Endodermal cell (in vitro differentiated cells): Measurements from ENCODE around the gene MISP3. TPM values are rescaled to one million over a fixed set of nuclear protein-coding genes. Genes with fewer than 3 reads are reported as not detected.

Source experiments
- DNase-seq: peaks from one replicate; pipeline ENCODE4 v3.0.0-alpha.2; 2017
- H3K27ac ChIP-seq: 2 replicates; pipeline ENCODE4 v1.5.1; 2013; ENCODE audit warnings: mild to moderate bottlenecking, low read depth, low read length, moderate library complexity
- H3K27me3 ChIP-seq: 2 replicates; pipeline ENCODE4 v1.6.1; 2013; ENCODE audit warnings: mild to moderate bottlenecking, low read length, moderate library complexity; ENCODE audit not compliant: insufficient read depth, control insufficient read depth, poor library complexity, severe bottlenecking
- H3K36me3 ChIP-seq: 2 replicates; pipeline ENCODE4 v1.7.0; 2013; ENCODE audit warnings: mild to moderate bottlenecking, low read length, moderate library complexity; ENCODE audit not compliant: control insufficient read depth, insufficient read depth
- H3K4me1 ChIP-seq: one replicate; pipeline ENCODE4 v1.7.0; 2013; ENCODE audit warnings: low read length; ENCODE audit not compliant: control insufficient read depth, insufficient read depth
- H3K4me3 ChIP-seq: 2 replicates; pipeline ENCODE4 v1.5.1; 2013; ENCODE audit warnings: mild to moderate bottlenecking, low read length, moderate library complexity
- H3K9ac ChIP-seq: 2 replicates; pipeline ENCODE4 v1.6.1; 2013; ENCODE audit warnings: mild to moderate bottlenecking, low read length, moderate library complexity; ENCODE audit not compliant: poor library complexity, severe bottlenecking; ENCODE audit errors: extremely low read depth
- H3K9me3 ChIP-seq: 2 replicates; pipeline ENCODE4 v1.6.1; 2013; ENCODE audit warnings: mild to moderate bottlenecking, low read length, moderate library complexity; ENCODE audit not compliant: control insufficient read depth
- H3K27ac Mint-ChIP-seq: 2 replicates; pipeline ENCODE4 v1.8.0; 2020; ENCODE audit warnings: mixed read lengths
- H3K27me3 Mint-ChIP-seq: 2 replicates; pipeline ENCODE4 v1.8.0; 2021; ENCODE audit warnings: mild to moderate bottlenecking, mixed read lengths; ENCODE audit not compliant: insufficient read depth
- H3K36me3 Mint-ChIP-seq: 2 replicates; pipeline ENCODE4 v1.8.0; 2020; ENCODE audit warnings: low read depth, mixed read lengths
- H3K4me1 Mint-ChIP-seq: 2 replicates; pipeline ENCODE4 v1.8.0; 2020; ENCODE audit warnings: mixed read lengths
- H3K4me3 Mint-ChIP-seq: 2 replicates; pipeline ENCODE4 v1.8.0; 2020; ENCODE audit warnings: mild to moderate bottlenecking, moderate library complexity, mixed read lengths
- H3K9me3 Mint-ChIP-seq: 2 replicates; pipeline ENCODE4 v1.8.0; 2020; ENCODE audit warnings: mild to moderate bottlenecking, mixed read lengths
- WGBS, 2 experiments: methylation state at CpG; one replicate each; pipeline versions ENCODE4 v1.1.5 to v1.1.7; 2013; ENCODE audit warnings: missing lambda C conversion rate in 2 of 2, mixed read lengths in 1 of 2; ENCODE audit not compliant: insufficient coverage in 1 of 2, insufficient read length in 1 of 2; 5-methylcytosine and 5-hydroxymethylcytosine counted together
- total RNA-seq, 2 donors: library from RNA; stranded (reverse); fragmentation: NEBNext Ultra II Directional in 1 of 2; extraction: Animal tissue kit (Norgen Biotek cat#: 25700) in 1 of 2; gene quantifications; 2 replicates in 1 of 2; 3 replicates in 1 of 2; pipeline ENCODE4 v1.2.1, GENCODE V29; 2021
- TF ChIP-seq, protein P1 (sequence below): fragments of 200-600 bp; sonication (generic); conservative IDR thresholded peaks from 2 replicates; pipeline ENCODE4 v1.5.0; 2021; ENCODE audit warnings: antibody characterized with exemption, mild to moderate bottlenecking

MISP3 gene
- total RNA-seq, 2 donors from 2014 or later = 0.73 to 1.4 TPM

DNA sequence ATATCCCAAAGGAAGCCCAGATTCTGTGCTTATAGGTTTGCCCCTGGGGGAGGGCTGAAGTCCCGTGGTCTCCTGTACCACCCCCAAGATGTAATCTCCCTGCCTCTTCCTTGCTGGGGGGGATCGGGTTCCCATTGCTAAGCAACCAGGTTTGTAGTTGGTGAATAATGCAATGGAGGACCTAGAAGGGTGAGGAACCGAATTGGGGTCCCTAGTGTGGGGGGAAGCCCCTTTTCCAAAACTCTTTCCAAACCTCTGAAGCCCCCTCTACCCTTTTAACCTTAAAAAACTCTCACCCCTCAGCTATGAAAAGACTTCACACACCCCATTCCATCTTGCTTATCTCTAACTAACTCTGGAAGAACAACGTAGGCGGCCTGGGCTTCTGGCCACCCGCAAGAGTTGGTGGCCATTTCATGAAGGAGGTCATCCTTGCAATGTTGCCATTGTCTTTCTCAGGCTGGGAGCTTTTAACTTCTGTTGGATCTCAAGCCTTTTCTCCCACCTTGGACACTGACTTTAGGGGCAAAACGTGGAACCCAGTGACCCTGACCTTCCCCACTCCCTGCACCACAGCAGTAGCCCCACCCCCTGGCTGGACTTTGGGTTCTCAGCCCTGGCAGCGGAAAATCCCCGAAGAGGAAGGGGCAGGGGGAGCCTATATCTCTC, 11.4 kb upstream of the MISP3 start:
- H3K4me1 Mint-ChIP-seq = no peaks in the 10 kb centered on the region
- no peaks in the 10 kb centered on the region for H3K4me1 ChIP-seq
- no peak overlapping the region for H3K9ac ChIP-seq
- H3K4me3 ChIP-seq = no peak overlapping the region
- H3K27me3 Mint-ChIP-seq = peaks cover 43% of the 10 kb centered on the region
- peaks cover 32% of the 10 kb centered on the region for H3K27me3 ChIP-seq
- H3K27ac ChIP-seq = no peak overlapping the region
- no peaks in the 10 kb centered on the region for H3K36me3 Mint-ChIP-seq
- TF ChIP-seq, protein P1, sequence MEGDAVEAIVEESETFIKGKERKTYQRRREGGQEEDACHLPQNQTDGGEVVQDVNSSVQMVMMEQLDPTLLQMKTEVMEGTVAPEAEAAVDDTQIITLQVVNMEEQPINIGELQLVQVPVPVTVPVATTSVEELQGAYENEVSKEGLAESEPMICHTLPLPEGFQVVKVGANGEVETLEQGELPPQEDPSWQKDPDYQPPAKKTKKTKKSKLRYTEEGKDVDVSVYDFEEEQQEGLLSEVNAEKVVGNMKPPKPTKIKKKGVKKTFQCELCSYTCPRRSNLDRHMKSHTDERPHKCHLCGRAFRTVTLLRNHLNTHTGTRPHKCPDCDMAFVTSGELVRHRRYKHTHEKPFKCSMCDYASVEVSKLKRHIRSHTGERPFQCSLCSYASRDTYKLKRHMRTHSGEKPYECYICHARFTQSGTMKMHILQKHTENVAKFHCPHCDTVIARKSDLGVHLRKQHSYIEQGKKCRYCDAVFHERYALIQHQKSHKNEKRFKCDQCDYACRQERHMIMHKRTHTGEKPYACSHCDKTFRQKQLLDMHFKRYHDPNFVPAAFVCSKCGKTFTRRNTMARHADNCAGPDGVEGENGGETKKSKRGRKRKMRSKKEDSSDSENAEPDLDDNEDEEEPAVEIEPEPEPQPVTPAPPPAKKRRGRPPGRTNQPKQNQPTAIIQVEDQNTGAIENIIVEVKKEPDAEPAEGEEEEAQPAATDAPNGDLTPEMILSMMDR = no peak
- H3K9me3 Mint-ChIP-seq = no peaks in the 10 kb centered on the region
- no peaks in the 10 kb centered on the region for H3K36me3 ChIP-seq
- 79 to 89% methylated on average over 3 to 8 of the region's 9 CpGs for WGBS, 2 experiments
- H3K27ac Mint-ChIP-seq = no peak overlapping the region
- DNase-seq = no peak
- H3K9me3 ChIP-seq = no peaks in the 10 kb centered on the region
- H3K4me3 Mint-ChIP-seq = no peak overlapping the region

- H3K27ac Mint-ChIP-seq = no peak within 1 kb of the TSS
- DNase-seq = no peak
- no peaks in the 10 kb centered on the region for H3K36me3 ChIP-seq
- H3K4me3 Mint-ChIP-seq = no peak within 1 kb of the TSS
- H3K9me3 Mint-ChIP-seq = no peaks in the 10 kb centered on the region
- H3K4me3 ChIP-seq = no peak within 1 kb of the TSS
- no peaks in the 10 kb centered on the region for H3K4me1 Mint-ChIP-seq
- H3K27me3 Mint-ChIP-seq = peaks cover 35% of the 10 kb centered on the region
- 88 to 90% methylated on average over 9 to 19 of the region's 19 CpGs for WGBS, 2 experiments
- H3K27ac ChIP-seq = no peak within 1 kb of the TSS
- no peaks in the 10 kb centered on the region for H3K4me1 ChIP-seq
- peaks cover 24% of the 10 kb centered on the region for H3K27me3 ChIP-seq
- H3K36me3 Mint-ChIP-seq = no peaks in the 10 kb centered on the region
- H3K9ac ChIP-seq = no peak within 1 kb of the TSS
- no peaks in the 10 kb centered on the region for H3K9me3 ChIP-seq
- TF ChIP-seq, protein P1 = no peak
These were observed 10.6 kb upstream of the MISP3 start, which contains the start of gene PALM3 for GRCh38 chr19:14061751-14062557. PALM3 (minus strand) TSS chr19:14062076; CDS start chr19:14061980, 96 bp downstream.

DNA sequence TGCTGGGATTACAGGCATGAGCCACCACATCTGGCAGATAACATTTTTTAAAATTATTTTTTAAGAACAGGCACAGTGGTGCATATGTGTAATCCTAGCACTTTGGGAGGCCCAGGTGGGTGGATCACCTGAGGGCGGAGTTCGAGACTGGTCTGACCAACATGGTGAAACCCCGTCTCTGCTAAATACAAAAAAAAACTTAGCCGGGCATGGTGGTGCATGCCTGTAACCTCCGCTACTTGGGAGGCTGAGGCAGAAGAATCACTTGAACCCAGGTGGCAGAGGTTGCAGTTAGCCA, 10.1 kb upstream of the MISP3 start:
- Histone ChIP-seq H3K36me3 (no peaks in the 10 kb centered on the region), H3K9ac (no peak overlapping the region), H3K27ac (no peak overlapping the region), H3K4me3 (no peak overlapping the region), H3K4me1 (no peaks in the 10 kb centered on the region), H3K27me3 (peaks cover 22% of the 10 kb centered on the region), H3K9me3 (no peaks in the 10 kb centered on the region)
- Mint-ChIP-seq H3K4me1 (no peaks in the 10 kb centered on the region), H3K27me3 (peaks cover 32% of the 10 kb centered on the region), H3K36me3 (no peaks in the 10 kb centered on the region), H3K27ac (no peak overlapping the region), H3K4me3 (no peak overlapping the region), H3K9me3 (no peaks in the 10 kb centered on the region)
- WGBS, 2 experiments = 92 to 93% methylated on average over 5 of the region's 5 CpGs
- no peak for DNase-seq
- TF ChIP-seq, protein P1 = no peak
